Right ventricle myocardium superior (tissue), 1 donor: ENCODE measurements around the gene GET4. TPM values are rescaled to one million over a fixed set of nuclear protein-coding genes. Genes with fewer than 3 reads are reported as not detected.

Experiments
- ATAC-seq: fragments of 200-7000 bp; cut with Tn5 transposase; one replicate; pipeline ENCODE4 v1.9.1; 2020; ENCODE audit warnings: mild to moderate bottlenecking; ENCODE audit not compliant: poor library complexity
- DNase-seq: peaks from one replicate; pipeline ENCODE4 v3.0.0-alpha.2; 2020
- intact Hi-C: fragments of 100-400 bp; cut with DNase I; formaldehyde crosslinking; loops from one replicate; pipeline ENCODE4 v1.11.2; 2022
- total RNA-seq: library from RNA; stranded (reverse); fragmentation: NEBNext Ultra II Directional; extraction: Animal tissue kit (Norgen Biotek cat#: 25700); gene quantifications from one replicate; pipeline ENCODE4 v1.2.1, GENCODE V29; 2021
- donor health status: DM: no; HTN: yes; CAD: no; lungs with severe emphysema.

GET4 gene
- total RNA-seq, 1 donor from 2014 or later = 20.6 TPM

DNA sequence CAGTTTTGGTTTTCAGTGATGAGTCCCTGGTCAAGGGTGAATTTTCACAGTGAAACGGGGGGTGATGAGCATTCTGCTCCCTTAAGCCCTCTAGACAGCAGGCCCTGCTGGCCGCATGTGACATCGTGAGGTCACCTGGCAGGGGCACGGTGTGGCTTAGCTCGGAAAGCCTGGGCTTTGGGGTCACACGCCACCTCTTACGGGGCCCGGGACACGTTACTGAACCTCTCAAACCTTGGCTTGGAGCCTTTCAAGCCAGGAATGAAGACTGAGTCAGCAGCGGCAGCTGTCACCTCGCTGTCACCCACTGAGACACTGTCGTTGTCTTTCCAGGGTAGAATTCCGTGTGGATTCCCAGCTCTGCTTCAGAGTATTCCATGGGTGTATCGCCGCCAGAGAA lies 4.1 kb downstream of the GET4 start:
- intact Hi-C loops = no loop called here
- DNase-seq = no peak
- ATAC-seq = no peak

DNA sequence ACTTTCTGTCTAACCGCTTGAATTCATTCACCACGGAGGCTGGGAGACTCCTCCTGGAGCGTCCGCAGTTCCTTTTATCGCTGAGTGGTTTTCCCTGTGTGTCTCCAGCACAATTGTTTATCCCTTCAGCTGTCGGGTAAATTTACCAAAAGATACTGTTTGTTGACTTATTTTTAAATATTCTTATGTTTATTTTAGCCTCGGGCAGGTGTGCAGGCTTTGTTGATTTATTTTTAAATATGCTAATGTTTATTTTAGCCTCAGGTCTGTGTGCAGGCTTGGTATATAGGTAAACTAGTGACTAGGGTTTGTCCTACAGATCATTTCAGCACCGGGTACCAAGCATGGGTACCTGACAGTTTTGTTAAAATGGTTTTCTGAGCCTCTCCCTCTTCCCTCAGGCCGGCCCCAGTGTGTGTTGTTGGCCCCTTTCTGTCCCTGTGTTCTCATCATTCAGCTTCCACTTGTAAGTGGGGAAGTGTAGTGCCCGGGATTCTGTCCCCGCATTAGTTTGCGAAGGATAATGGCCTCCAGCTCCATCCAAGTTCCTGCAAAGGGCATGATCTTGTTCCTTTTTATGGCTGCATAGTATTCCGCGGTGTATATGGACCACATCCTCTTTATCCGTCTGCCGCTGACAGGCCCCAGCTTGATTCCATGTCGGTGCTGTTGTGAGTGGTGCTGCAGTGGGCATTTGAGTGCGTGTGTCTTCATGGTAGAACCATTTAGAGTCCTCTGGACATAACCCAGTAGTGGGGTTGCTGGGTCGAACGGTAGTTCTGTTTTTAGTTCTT lies 5.3 kb downstream of the GET4 start:
- no peak for ATAC-seq
- peak; percentile 23 for DNase-seq
- intact Hi-C loops = no loop called here

DNA sequence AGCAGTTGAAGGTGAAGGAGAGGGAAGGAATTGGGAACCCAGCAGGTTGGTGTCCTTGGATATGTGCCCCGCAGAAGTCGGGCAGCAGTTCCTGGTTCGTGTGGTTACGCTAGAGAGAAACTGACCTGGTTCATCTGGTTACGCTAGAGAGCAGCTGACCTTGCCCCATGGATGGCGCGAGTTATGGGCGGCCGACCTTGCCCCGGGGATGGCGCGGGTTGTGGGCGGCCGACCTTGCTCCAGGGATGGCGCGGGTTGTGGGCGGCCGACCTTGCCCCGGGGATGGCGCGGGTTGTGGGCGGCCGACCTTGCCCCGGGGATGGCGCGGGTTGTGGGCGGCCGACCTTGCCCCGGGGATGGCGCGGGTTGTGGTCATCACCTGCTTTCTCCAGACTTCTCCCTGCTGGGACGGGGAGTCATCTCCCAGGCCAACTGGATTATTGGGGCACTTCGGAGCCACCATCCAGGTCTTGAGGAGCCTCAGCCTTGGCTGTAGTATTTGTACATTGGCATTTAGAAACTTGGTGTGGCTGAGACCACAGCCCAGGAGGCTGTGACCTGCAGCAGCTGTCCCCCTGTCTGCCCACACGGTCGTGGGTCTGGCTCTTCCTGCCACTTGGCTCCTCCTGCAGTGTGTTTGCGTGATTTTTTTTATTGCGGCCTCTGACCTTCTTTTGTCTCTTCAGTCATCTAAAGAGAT lies 6.1 kb downstream of the GET4 start:
- DNase-seq (peak; percentile 21), ATAC-seq (no peak)
- intact Hi-C loops = no loop called here

DNA sequence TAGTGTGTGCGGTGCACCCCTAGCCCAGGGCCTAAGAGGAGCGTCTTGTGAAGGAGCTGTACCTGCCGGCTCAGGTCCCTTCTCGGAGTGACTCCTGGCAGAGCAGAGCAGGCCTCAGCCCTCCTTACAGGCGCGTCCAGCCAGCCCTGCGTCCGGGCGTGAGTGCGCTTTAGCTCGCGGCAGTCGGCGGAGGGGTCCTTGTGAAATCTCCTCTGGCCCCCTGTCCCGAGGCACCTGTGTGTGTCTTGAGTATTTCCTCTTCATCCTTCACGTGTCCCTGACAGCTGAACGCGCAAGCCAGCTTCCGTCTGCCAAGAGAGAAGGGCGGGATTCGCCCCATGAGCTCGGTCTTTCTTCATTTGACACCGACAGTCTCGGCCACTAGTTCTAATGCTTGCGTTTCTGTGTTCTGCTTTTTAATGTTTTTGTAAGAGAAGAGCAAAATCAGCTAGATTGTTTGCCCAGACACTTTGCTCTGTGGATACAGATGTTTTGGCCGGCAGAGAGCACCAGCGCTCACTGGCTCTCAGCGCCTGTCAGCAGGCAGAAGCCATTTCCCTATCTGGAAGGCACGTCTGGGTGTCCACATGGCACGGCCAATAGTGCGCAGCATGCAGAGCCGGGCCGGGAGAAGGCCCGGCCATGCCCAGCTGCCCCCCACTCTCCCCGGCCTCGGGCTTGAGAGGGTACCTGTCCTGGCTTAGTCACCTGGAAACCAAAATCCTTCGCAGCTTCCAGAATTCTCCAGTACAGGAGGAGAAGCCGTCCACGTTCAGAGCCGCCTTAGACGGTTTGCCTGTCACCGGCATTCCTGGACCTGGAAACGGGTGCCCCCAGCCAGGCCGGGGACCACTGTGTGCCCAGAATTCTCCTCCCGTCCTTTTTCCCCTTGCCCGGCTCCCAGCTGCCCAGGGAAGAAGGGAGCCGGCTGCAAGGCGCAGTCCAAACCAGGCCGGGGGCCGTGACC lies 7.0 kb downstream of the GET4 start:
- intact Hi-C loops = no loop called here
- peak; percentile 51 for ATAC-seq
- peak; percentile 55 for DNase-seq

DNA sequence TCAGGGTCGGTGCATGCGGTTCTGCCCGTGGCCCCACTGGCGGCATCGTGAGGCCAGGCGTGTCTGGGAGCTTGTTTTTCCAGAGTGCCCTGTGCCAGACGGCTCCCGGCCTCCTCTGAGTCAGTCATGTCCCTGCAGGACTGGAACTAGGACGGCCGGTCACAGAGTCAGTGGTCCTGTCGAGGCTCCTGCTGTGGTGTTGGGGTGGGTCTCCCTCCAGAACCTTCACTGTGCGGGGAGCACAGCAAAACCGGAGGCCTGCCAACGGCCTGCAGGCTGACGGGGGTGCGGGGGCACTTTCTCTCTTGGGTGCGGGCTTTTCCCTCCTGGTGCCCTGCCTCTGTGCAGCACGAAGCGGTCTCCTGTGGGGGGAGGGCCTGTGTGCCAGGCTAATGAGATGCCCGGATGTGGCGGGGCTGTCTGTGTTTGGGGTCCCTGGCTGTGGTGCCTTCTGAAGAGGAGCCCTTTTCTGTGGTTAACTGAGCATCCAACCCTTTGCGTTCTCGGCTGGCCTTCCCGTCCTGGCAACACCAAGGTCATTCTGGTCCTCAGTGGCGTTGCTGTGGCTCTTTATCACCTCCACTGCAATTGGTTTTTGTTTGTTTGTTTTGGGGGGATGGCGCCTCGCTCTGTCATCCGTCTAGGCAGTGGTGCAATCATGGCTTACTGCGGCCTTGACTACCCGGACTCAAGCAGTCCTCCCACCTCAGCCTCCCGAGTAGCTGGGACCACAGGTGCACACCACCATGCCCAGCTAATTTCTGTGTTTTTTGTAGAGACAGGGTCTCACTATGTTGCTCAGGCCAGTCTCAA lies 8.0 kb downstream of the GET4 start:
- ATAC-seq = no peak
- intact Hi-C loops = no loop called here
- DNase-seq = peak; percentile 35

DNA sequence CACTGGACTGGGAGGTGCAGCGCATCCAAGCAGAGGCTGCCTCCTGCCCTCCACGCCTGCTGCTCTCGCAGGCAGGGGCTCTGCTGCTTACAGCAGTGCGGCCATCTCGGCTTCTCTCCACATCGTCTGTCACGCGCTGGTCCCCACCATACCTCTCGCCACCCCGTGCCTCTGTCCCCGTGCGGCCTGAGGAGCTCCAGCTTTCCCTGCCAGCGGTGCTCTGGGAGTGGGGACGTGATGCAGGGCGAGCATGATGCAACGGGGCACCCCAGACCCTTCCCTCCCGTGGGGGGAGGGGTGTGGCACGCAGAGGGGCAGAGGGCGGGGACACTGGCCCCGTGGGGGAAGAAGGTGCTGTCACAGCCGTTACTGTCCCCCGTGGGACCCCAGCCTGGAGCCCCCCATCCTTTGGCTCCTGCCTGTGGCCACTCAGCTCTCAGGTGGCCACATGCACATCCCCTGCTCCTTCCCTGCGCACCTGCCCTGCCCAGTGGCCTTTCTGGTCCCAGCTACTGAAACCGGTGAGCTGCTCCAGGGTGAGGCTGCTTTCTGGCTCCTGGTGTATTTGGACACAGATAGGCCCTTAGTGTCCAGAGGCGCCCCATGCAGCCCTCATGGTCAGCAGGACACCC lies 9.0 kb downstream of the GET4 start:
- ATAC-seq (no peak), DNase-seq (peak; percentile 26)
- intact Hi-C loops = no loop called here

DNA sequence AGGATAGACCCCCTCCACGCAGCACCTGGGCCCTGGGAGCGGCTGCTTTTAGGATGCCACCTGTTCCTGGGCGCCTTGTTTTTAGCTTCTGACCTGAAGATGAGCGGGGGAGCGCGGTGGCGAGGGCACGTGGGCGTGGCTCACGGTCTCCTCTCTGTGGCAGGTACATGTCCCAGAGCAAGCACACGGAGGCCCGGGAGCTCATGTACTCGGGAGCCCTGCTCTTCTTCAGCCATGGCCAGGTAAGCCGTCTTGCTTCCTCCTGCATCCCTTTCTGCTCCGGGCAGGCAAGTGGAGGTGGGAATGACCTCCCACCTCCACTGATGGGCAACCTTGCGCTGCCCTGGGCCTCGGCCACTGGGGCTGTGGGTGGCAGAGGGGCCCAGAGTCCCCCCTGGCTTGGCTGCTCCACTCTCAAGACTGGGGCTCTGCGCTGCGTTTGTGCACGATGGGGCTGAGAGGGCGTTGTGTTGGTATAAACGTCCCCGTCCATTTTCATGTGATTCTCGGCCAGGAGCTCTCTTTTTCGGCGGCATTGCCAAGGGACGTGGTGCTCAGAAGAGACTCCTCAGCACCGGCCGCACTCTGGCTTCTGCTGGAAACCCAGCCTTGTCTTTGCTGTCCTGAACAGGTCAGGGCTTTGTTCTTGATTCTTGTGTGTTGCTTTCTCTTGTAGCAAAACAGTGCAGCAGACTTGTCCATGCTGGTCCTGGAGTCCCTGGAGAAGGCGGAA lies 9.7 kb downstream of the GET4 start:
- DNase-seq = peak; percentile 35
- intact Hi-C loops = no loop called here

DNA sequence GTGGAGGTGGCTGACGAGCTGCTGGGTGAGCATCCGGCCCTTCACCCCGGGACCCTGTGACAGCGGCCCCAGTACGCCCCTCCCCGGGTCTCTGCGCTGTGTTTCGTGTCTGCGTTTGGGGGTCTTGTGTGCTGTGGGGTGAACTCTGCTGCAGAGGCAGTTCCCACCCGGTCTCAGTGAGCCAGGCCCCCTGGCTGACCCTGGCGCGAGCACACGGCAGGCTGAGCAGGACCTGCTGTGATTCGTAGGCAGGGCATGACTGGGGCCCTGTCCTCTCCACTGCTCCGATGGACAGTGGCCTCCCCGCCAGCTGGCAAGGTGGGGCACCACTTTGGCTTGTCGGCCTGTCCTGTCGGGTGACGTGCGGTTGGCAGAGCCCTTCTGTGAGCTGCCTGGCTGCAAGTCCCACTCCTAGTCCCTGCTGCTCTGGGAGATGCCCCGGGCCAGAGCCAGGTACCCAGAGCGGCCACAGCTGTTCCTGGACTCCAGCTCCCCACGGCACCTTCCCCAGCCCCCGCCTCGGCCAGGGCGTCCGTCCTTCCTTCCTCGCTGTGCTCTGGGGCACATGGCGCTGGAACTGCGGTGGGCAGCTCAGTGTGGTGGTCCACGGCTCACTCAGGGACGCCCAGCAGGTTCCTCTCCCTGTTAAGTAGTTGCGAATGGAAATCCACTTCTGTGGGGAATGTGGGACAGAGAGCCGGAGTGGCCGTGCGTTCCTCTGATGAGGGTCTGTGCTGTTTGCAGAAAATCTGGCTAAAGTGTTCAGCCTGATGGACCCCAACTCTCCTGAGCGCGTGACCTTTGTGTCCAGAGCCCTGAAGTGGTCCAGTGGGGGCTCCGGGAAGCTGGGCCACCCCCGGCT lies 10.5 kb downstream of the GET4 start:
- ATAC-seq (peak; percentile 85), DNase-seq (peak; percentile 90)
- intact Hi-C loops = no loop called here

More for the DNA sequence above, 9.7 kb downstream of the GET4 start:
- peak; percentile 1 for ATAC-seq

DNA sequence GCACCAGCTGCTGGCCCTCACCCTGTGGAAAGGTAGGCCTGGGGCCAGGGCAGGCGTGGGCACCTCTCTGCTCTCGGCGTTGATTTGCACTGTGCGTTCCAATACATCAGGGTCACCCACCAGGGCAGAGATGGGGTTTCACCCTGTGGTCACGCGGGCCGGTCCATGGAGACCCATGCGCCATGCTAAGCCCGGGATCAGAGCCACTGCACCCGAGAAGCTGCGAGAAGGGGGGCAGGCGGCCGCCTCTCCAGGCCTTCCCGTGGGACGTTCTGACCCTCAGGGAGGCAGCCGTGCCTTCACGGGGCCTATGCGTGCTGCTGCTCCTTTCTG lies 11.1 kb downstream of the GET4 start:
- ATAC-seq (no peak), DNase-seq (peak; percentile 28)

DNA sequence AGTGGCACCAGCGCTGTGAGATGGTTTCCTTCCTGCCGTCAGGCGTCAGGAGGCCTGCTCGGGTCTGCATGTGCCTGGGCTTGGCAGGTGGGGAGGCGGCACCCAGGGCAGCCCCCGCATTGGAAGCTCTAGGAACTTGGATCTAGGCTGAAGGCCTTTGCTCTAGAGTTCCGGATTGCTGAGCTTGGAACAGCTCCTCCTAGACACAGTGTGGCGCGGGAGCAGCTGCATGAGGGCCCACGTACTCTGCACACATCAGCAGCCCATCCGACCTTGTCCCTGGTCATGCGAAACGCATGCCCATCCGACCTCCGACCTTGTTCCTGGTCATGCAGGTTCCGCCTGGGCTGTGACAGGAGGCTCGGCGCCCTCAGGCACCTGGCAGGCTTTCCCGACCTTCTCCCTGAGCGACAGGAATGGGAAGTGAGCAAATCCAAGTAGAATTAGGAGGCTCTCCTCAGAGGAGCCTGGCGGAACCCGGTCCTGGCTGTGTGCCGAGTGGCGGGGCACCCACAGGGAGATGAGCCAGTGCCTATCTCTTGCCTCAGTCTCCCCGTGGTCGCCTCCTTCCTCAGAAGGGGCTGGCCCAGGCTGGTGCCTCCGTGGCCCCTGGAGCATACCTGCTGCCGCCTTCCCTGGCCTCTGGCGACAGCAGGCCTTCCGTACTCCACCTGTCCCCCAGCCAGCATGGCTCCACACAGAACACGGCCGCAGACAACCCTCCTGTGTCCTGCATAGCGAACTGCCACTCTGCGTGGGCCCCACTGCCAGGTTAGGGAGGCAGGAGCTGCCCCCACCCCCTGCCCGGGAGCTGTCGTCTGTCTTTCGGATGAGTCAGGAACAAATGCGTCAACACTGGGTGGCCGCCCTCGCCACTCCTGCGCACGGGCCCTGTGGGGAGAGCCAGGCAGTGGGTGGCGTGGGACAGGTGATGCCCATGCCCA lies 12.0 kb downstream of the GET4 start:
- intact Hi-C loops = no loop called here
- DNase-seq (peak; percentile 34), ATAC-seq (no peak)

More for the DNA sequence above, 11.1 kb downstream of the GET4 start:
- intact Hi-C loops = no loop called here

DNA sequence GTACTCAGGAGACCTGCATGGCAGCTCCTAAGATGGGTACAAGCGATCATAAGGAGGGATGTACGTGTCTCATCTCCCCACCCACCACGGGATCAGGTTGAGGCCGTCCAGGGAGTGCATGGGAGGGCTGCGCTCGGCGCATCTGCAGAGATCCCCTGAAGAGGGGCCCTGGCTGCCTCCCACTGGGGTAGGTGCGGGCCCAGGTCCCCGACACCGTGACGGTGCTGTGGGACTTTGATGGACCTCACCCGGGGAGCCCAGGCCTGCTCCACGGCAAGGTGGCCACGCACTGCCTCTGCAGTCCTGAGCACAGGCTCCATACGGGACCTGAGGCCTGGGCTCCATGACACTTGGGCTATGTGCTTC lies 12.7 kb downstream of the GET4 start:
- intact Hi-C loops = no loop called here
- no peak for ATAC-seq
- DNase-seq = peak; percentile 35

DNA sequence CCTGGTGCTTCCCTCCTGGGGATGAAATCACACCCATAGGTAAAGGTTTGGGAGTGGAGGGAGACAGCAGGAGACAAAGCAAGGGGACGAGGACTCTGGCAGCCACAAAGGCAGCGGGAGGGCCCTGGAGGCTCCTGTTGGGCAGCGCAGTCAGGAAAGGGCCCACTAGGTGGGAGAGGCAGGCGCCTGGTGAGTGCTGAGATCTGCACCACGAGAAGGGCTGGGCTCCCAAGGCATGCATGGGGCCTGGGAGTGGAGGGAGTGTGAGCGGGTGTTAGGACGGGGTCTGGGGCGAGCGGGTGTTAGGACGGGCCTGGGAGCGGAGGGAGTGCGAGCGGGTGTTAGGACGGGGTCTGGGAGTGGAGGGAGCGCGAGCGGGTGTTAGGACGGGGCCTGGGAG lies 13.0 kb downstream of the GET4 start:
- intact Hi-C loops = no loop called here
- DNase-seq (no peak), ATAC-seq (no peak)

DNA sequence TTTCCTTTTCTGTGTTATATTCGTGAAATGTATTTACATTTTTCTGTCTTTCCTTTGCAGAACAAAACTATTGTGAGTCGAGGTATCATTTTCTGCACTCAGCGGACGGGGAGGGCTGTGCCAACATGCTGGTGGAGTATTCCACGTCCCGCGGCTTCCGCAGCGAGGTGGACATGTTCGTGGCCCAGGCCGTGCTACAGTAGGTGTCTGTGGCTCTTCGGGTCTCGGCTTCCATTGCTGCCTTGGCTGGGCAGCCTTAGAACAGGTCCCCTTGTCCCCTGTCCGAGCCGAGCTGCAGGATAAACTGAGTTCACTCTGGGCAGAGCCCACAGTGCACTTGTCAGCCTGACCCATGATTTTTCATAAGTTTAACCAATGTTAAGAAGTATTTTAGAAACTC lies 14.5 kb downstream of the GET4 start:
- intact Hi-C loops = no loop called here
- DNase-seq (no peak), ATAC-seq (no peak)

DNA sequence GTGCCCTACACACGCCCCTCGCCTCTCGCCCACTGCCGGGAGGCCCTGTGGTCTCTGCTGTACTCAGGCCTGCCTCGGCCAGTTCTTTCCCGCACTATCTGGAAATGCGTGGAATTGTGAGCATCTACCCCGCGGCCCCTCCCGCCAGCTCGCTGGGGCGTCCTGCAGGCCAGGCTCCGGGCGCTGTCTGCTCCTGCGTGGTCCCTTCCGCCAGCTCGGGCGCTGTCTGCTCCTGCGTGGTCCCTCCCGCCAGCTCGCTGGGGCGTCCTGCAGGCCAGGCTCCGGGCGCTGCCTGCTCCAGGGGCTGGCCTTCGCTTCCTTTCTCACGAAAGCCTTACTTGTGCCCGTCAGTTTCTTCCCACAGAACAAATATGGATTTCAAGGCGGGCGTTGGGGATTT lies 14.9 kb downstream of the GET4 start:
- DNase-seq = no peak
- ATAC-seq = no peak
- intact Hi-C loops = no loop called here

DNA sequence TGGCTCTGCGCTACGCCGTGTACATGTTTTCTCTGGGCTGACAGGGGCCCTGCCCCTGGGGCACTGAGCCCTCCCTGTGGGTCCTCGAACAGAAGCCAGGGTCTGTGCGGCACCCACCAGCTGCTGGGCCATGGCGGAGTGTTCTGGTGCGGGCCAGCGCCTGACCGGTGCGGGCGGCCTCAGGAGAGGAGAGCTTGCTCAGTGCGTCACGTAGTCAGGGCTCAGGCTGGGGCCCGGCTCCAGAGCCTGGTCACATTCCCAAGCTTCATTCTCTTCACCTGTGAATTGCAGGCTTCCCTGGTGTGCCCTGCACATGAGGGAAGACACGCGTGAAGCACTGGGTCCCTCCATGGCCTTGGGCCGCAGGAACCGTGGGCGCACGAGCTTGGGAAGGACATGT lies 15.5 kb downstream of the GET4 start:
- ATAC-seq (no peak), DNase-seq (no peak)
- intact Hi-C loops = no loop called here
